Suppressor macrophage (primary cell): ENCODE data around the gene PAK1.
"Not testable (repeated sequence)": the region's sequence is repeated elsewhere in the genome, so short reads cannot be mapped to it uniquely, and the experiment has no call there.

Source experiments
- DNase-seq, 4 experiments: peaks; one replicate each; pipeline ENCODE4 v3.0.0-alpha.2; 2020 to 2022
- total RNA-seq, 17 experiments: gene quantifications; one replicate each; lab custom pipeline; 2026; ENCODE audit warnings: mixed read lengths in 6 of 17, inconsistent platforms in 3 of 17; lab: John Stamatoyannopoulos, UW

Gene PAK1
- 19.2 to 126 (median 81.1) reads per million in 17 experiments for total RNA-seq

- DNase-seq = peak; percentile 94 to 95 (median 95)
Observed at GRCh38 chr11:77473801-77474683, at the start of gene PAK1. Gene PAK1, minus strand, starts transcription at chr11:77474094. Its CDS starts 81,574 bp downstream, at chr11:77392520.

GRCh38 chr11:77522215-77522614 lies 48.3 kb upstream of the PAK1 start:
- no peak for DNase-seq

GRCh38 chr11:77519847-77520246 lies 46.0 kb upstream of the PAK1 start:
- no peak for DNase-seq

GRCh38 chr11:77518471-77518870 lies 44.6 kb upstream of the PAK1 start:
- DNase-seq = no peak

- DNase-seq = no peak
Observed at GRCh38 chr11:77517753-77518152, 43.9 kb upstream of the PAK1 start.

GRCh38 chr11:77517226-77517625 lies 43.3 kb upstream of the PAK1 start:
- peak in 2 of 4 experiments; percentile 29 to 30 for DNase-seq

- no peak for DNase-seq
Observed at GRCh38 chr11:77515483-77515882, 41.6 kb upstream of the PAK1 start.

GRCh38 chr11:77515063-77515462 lies 41.2 kb upstream of the PAK1 start:
- DNase-seq = no peak

GRCh38 chr11:77512092-77512491 lies 38.2 kb upstream of the PAK1 start:
- peak; percentile 63 to 80 (median 78) for DNase-seq

GRCh38 chr11:77510851-77511250 lies 37.0 kb upstream of the PAK1 start:
- peak in 3 of 4 experiments; percentile 32 to 61 (median 51) for DNase-seq

GRCh38 chr11:77510095-77510494 lies 36.2 kb upstream of the PAK1 start:
- no peak for DNase-seq

- no peak for DNase-seq
Observed at GRCh38 chr11:77508019-77508418, 34.1 kb upstream of the PAK1 start.

- DNase-seq = no peak
Observed at GRCh38 chr11:77506857-77507256, 33.0 kb upstream of the PAK1 start.

GRCh38 chr11:77505956-77506355 lies 32.1 kb upstream of the PAK1 start:
- no peak for DNase-seq

GRCh38 chr11:77503006-77503405 lies 29.1 kb upstream of the PAK1 start:
- no peak for DNase-seq

GRCh38 chr11:77502346-77502905 lies 28.5 kb upstream of the PAK1 start:
- DNase-seq = peak; percentile 18 to 49 (median 42)

- DNase-seq = peak; percentile 58 to 80 (median 70)
Observed at GRCh38 chr11:77501758-77502157, 27.9 kb upstream of the PAK1 start.

- DNase-seq = peak in 2 of 4 experiments; percentile 14 to 46
Observed at GRCh38 chr11:77497368-77497767, 23.5 kb upstream of the PAK1 start.

GRCh38 chr11:77495526-77495925 lies 21.6 kb upstream of the PAK1 start:
- no peak for DNase-seq

GRCh38 chr11:77490035-77490434 lies 16.1 kb upstream of the PAK1 start:
- DNase-seq = not testable (repeated sequence)

- DNase-seq = no peak
Observed at GRCh38 chr11:77487790-77488189, 13.9 kb upstream of the PAK1 start.

GRCh38 chr11:77479746-77480352 lies 6.0 kb upstream of the PAK1 start:
- no peak for DNase-seq

GRCh38 chr11:77475206-77475605 lies 1.3 kb upstream of the PAK1 start:
- DNase-seq = no peak

GRCh38 chr11:77474684-77475060 lies 778 bp upstream of the PAK1 start:
- DNase-seq = no peak
